HCT116 (cell line): Measurements from ENCODE around the gene ATF7. TPM values are rescaled to one million over a fixed set of nuclear protein-coding genes. Genes with fewer than 3 reads are reported as not detected.

ENCODE experiments used
- ATAC-seq: fragments of 200-7000 bp; cut with Tn5 transposase; 2 replicates; pipeline ENCODE4 v1.9.1; 2020; ENCODE audit warnings: mild to moderate bottlenecking, moderate library complexity
- BruUV-seq: library from RNA; stranded (reverse); fragments of 400-500 nt; replicated peaks from 2 replicates; lab custom pipeline; 2021; lab: Mats Ljungman, UMichigan
- CTCF ChIA-PET: fragments of 300-600 bp; sonication (Branson Sonifier 250); formaldehyde crosslinking; loops from one replicate; lab custom pipeline; 2021; ENCODE audit warnings: antibody characterized with exemption; lab: Charles Lee
- POLR2A ChIA-PET: fragments of 300-600, 350-600 bp; sonication (Branson Sonifier 250); formaldehyde crosslinking; loops from one replicate; lab custom pipeline; 2021; ENCODE audit warnings: antibody characterized with exemption; lab: Charles Lee
- RAD21 ChIA-PET, 2 experiments: fragments of 300-600 bp; sonication (Branson Sonifier 250); formaldehyde crosslinking; loops; one replicate each; lab custom pipeline; 2023; ENCODE audit warnings: low total read pairs in 2 of 2; ENCODE audit not compliant: uncharacterized antibody in 2 of 2, unreplicated experiment in 2 of 2, low non-redundant PET in 1 of 2; lab: Charles Lee
- DNase-seq: peaks from one replicate; pipeline ENCODE4 v3.0.0-alpha.2; 2010; ENCODE audit warnings: low read depth, low spot score
- H2AFZ ChIP-seq: fragments of 200-600 bp; shearing (Covaris generic), sonication (generic); 2 replicates; pipeline ENCODE4 v1.6.1; 2017; ENCODE audit warnings: low read depth, mixed run types, mixed read lengths, antibody characterized with exemption, low read length; ENCODE audit not compliant: poor library complexity, severe bottlenecking
- H3K27ac ChIP-seq: 2 replicates; pipeline ENCODE4 v1.5.1; 2012; ENCODE audit warnings: low read depth, low read length
- H3K27me3 ChIP-seq: fragments of 200-600 bp; sonication (generic); 2 replicates; pipeline ENCODE4 v1.6.1; 2016; ENCODE audit warnings: mixed run types, low read length, mixed read lengths; ENCODE audit not compliant: insufficient read depth
- H3K36me3 ChIP-seq, 2 experiments: fragments of 200-500 bp in 1 of 2; fragments of 200-600 bp in 1 of 2; sonication (Bioruptor generic) in 1 of 2; sonication (generic) in 1 of 2; 2 replicates each; pipeline versions ENCODE4 v1.5.1 to v1.6.1; 2014 to 2016; ENCODE audit warnings: low read length in 2 of 2, inconsistent platforms in 1 of 2, mixed read lengths in 1 of 2, mixed run types in 1 of 2; ENCODE audit not compliant: insufficient read depth in 2 of 2, control insufficient read depth in 1 of 2
- H3K4me1 ChIP-seq, 2 experiments: fragments of 200-600 bp in 1 of 2; sonication (generic) in 1 of 2; 2 replicates each; pipeline versions ENCODE4 v1.5.1 to v1.6.1; 2012 to 2017; ENCODE audit warnings: low read length in 2 of 2, inconsistent platforms in 1 of 2, mild to moderate bottlenecking in 1 of 2, mixed read lengths in 1 of 2, mixed run types in 1 of 2, moderate library complexity in 1 of 2; ENCODE audit not compliant: insufficient read depth in 2 of 2, control insufficient read depth in 1 of 2
- H3K4me2 ChIP-seq: fragments of 200-600 bp; sonication (generic); 2 replicates; pipeline ENCODE4 v1.6.1; 2017; ENCODE audit warnings: mixed run types, low read length, mixed read lengths
- H3K4me3 ChIP-seq, 2 experiments: fragments of 200-600 bp in 1 of 2; sonication (generic) in 1 of 2; replicated peaks in 1 of 2; 2 replicates each; pipeline ENCODE4 v1.5.1; 2011 to 2016; ENCODE audit warnings: low read length in 2 of 2, control low read depth in 1 of 2, low read depth in 1 of 2, mild to moderate bottlenecking in 1 of 2, mixed read lengths in 1 of 2, mixed run types in 1 of 2
- H3K79me2 ChIP-seq: fragments of 200-600 bp; sonication (generic); 2 replicates; pipeline ENCODE4 v1.6.1; 2017; ENCODE audit warnings: mild to moderate bottlenecking, mixed run types, low read length, moderate library complexity, mixed read lengths; ENCODE audit not compliant: insufficient read depth
- H3K9ac ChIP-seq: fragments of 200-600 bp; sonication (generic); 2 replicates; pipeline ENCODE4 v1.6.1; 2016; ENCODE audit warnings: low read length, mixed read lengths
- H3K9me2 ChIP-seq: fragments of 200-600 bp; sonication (generic), shearing (Covaris generic); 2 replicates; pipeline ENCODE4 v1.6.1; 2017; ENCODE audit warnings: mixed run types, mild to moderate bottlenecking, moderate library complexity; ENCODE audit not compliant: insufficient read depth
- H3K9me3 ChIP-seq, 2 experiments: fragments of 200-500 bp in 1 of 2; fragments of 200-600 bp in 1 of 2; sonication (Bioruptor generic) in 1 of 2; sonication (generic) in 1 of 2; 2 replicates each; pipeline ENCODE4 v1.6.1; 2014 to 2017; ENCODE audit warnings: low read length in 2 of 2, mixed read lengths in 2 of 2, inconsistent platforms in 1 of 2, low read depth in 1 of 2, mild to moderate bottlenecking in 1 of 2, mixed run types in 1 of 2, moderate library complexity in 1 of 2; ENCODE audit not compliant: control insufficient read depth in 1 of 2, insufficient read depth in 1 of 2
- H4K20me1 ChIP-seq: fragments of 200-600 bp; sonication (generic), shearing (Covaris generic); 2 replicates; pipeline ENCODE4 v1.6.1; 2017; ENCODE audit warnings: mixed run types, mild to moderate bottlenecking, moderate library complexity; ENCODE audit not compliant: insufficient read depth
- ATF3 ChIP-seq: IDR thresholded peaks from 2 replicates; pipeline ENCODE4 v1.6.1; 2012
- CBX3 ChIP-seq: IDR thresholded peaks from 2 replicates; pipeline ENCODE4 v1.6.1; 2012; ENCODE audit warnings: low read depth
- ELF1 ChIP-seq: IDR thresholded peaks from 2 replicates; pipeline ENCODE4 v1.6.1; 2012; ENCODE audit warnings: low read depth, borderline replicate concordance
- EZH2phosphoT487 ChIP-seq: fragments of 200-600 bp; IDR thresholded peaks from 2 replicates; pipeline ENCODE4 v1.6.1; 2018; ENCODE audit warnings: antibody characterized with exemption, borderline replicate concordance
- MAX ChIP-seq: IDR thresholded peaks from 2 replicates; pipeline ENCODE4 v1.6.1; 2012
- SIN3A ChIP-seq: IDR thresholded peaks from 2 replicates; pipeline ENCODE4 v1.6.1; 2012; ENCODE audit warnings: low read depth
- SP1 ChIP-seq: IDR thresholded peaks from 2 replicates; pipeline ENCODE4 v1.6.1; 2012; ENCODE audit warnings: low read depth
- TCF7L2 ChIP-seq: IDR thresholded peaks from 2 replicates; pipeline ENCODE4 v1.7.0; 2011; ENCODE audit warnings: borderline replicate concordance, inconsistent platforms; ENCODE audit not compliant: insufficient read depth, insufficient read length; ENCODE audit errors: extremely low read depth
- ZNF274 ChIP-seq: fragments of 200-500 bp; sonication (Bioruptor generic); IDR thresholded peaks from 2 replicates; pipeline ENCODE4 v1.6.1; 2014; ENCODE audit warnings: mild to moderate bottlenecking, low read depth, low read length, inconsistent platforms
- intact Hi-C: fragments of 100-400 bp; cut with micrococcal nuclease; formaldehyde crosslinking; loops from 2 replicates; pipeline ENCODE4 v1.10.0; 2022
- total RNA-seq: library from RNA; stranded (reverse); gene quantifications from one replicate; pipeline ENCODE4 v1.2.1, GENCODE V29; 2021; ENCODE audit not compliant: unreplicated experiment
- TF ChIP-seq, protein P1 (sequence below): IDR thresholded peaks from 2 replicates; pipeline ENCODE4 v1.6.1; 2011; ENCODE audit warnings: mild to moderate bottlenecking, low read length, moderate library complexity; ENCODE audit not compliant: insufficient replicate concordance; ENCODE audit errors: extremely low read depth

The ATF7 gene
- total RNA-seq, 1 experiment from 2014 or later: 24.0 TPM

- Histone ChIP-seq H3K9ac (no peak overlapping the region), H3K36me3 (no peaks in the 10 kb centered on the region), H2AFZ (no peak overlapping the region), H3K9me3 (no peaks in the 10 kb centered on the region), H3K4me2 (no peak overlapping the region), H3K4me1 (peaks cover 0 to 6% of the 10 kb centered on the region in 2 experiments; a peak in 1 of 4 replicates), H3K9me2 (no peaks in the 10 kb centered on the region), H3K27me3 (no peaks in the 10 kb centered on the region), H4K20me1 (no peaks in the 10 kb centered on the region)
- DNase-seq: no peak
- POLR2A ChIA-PET: no interaction called here
- TF ChIP-seq EZH2phosphoT487: no peak
- TF ChIP-seq MAX: no peak
- no peak for TF ChIP-seq ATF3
- TF ChIP-seq CBX3: no peak
- no peak for TF ChIP-seq TCF7L2
- no peak for TF ChIP-seq ZNF274
- no peak for TF ChIP-seq ELF1
- no peak for TF ChIP-seq SIN3A
- TF ChIP-seq, protein P1, sequence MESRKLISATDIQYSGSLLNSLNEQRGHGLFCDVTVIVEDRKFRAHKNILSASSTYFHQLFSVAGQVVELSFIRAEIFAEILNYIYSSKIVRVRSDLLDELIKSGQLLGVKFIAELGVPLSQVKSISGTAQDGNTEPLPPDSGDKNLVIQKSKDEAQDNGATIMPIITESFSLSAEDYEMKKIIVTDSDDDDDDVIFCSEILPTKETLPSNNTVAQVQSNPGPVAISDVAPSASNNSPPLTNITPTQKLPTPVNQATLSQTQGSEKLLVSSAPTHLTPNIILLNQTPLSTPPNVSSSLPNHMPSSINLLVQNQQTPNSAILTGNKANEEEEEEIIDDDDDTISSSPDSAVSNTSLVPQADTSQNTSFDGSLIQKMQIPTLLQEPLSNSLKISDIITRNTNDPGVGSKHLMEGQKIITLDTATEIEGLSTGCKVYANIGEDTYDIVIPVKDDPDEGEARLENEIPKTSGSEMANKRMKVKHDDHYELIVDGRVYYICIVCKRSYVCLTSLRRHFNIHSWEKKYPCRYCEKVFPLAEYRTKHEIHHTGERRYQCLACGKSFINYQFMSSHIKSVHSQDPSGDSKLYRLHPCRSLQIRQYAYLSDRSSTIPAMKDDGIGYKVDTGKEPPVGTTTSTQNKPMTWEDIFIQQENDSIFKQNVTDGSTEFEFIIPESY: no peak
- TF ChIP-seq SP1: no peak
- TF ChIP-seq, all 23 proteins: peak for 0
- no peak for ATAC-seq
- CTCF ChIA-PET: no interaction called here
- BruUV-seq: no TSS peak
- Histone ChIP-seq H3K79me2 (no peaks in the 10 kb centered on the region), H3K27ac (no peak overlapping the region), H3K4me3 (no peak overlapping the region)
- RAD21 ChIA-PET: no interaction called here
- intact Hi-C loops: no loop called here
These were observed 46.6 kb downstream of the ATF7 start for GRCh38 chr12:53579545-53579955.
